Prostate gland (tissue), 2 donors: ENCODE data around the gene CACNA1E. TPM values are rescaled to one million over a fixed set of nuclear protein-coding genes. Genes with fewer than 3 reads are reported as not detected.

ENCODE experiments used
- DNase-seq: peaks from one replicate; pipeline ENCODE4 v3.0.0-alpha.2; 2019; ENCODE audit warnings: low spot score
- H3K27ac ChIP-seq, 2 donors: fragments of 200-600 bp; sonication (generic); 2 replicates each; pipeline ENCODE4 v1.5.1; 2017 to 2019
- H3K27me3 ChIP-seq: fragments of 200-600 bp; sonication (generic); replicated peaks from 2 replicates; pipeline ENCODE4 v1.5.1; 2019; ENCODE audit not compliant: insufficient read depth
- H3K36me3 ChIP-seq, 2 donors: fragments of 200-600 bp; sonication (generic); 1 replicate in 1 of 2; 2 replicates in 1 of 2; pipeline versions ENCODE4 v1.5.1 to v1.8.1; 2017 to 2019
- H3K4me1 ChIP-seq: fragments of 200-600 bp; sonication (generic); replicated peaks from 2 replicates; pipeline ENCODE4 v1.5.1; 2019
- H3K4me3 ChIP-seq, 2 donors: fragments of 200-600 bp; sonication (generic); 2 replicates each; pipeline ENCODE4 v1.5.1; 2017 to 2019
- H3K9me3 ChIP-seq: fragments of 200-600 bp; sonication (generic); 2 replicates; pipeline ENCODE4 v1.5.1; 2017
- CTCF ChIP-seq, 4 experiments: fragments of 200-600 bp in 2 of 4; fragments of 450-650 bp in 2 of 4; sonication (generic) in 2 of 4; IDR thresholded peaks; 1 replicate in 3 of 4; 2 replicates in 1 of 4; pipeline ENCODE4 v1.5.1; 2016 to 2019; ENCODE audit warnings: antibody characterized with exemption in 4 of 4, mild to moderate bottlenecking in 2 of 4, moderate library complexity in 2 of 4
- POLR2A ChIP-seq: fragments of 450-650 bp; IDR thresholded peaks from one replicate; pipeline ENCODE4 v1.6.1; 2016; ENCODE audit warnings: antibody characterized with exemption, mild to moderate bottlenecking
- POLR2AphosphoS5 ChIP-seq: sonication (generic); formaldehyde crosslinking; IDR thresholded peaks from one replicate; pipeline ENCODE4 v1.6.1; 2017; ENCODE audit warnings: antibody characterized with exemption
- WGBS: methylation state at CpG from one replicate; pipeline ENCODE4 v1.1.5; 2018; 5-methylcytosine and 5-hydroxymethylcytosine counted together
- intact Hi-C: fragments of 100-400 bp; cut with DNase I; formaldehyde crosslinking; loops from one replicate; pipeline ENCODE4 v1.14.2; 2022
- small RNA-seq, 2 donors: library from RNA; depleted of rRNA; stranded (forward); fragments of <200 nt; gene quantifications; one replicate each; pipeline ENCODE3, GENCODE V24; 2016
- total RNA-seq, 2 donors: library from RNA; depleted of rRNA; stranded (reverse); fragments of >200 nt; gene quantifications; one replicate each; pipeline ENCODE4 v1.1.0, GENCODE V29; 2016

CACNA1E gene
- total RNA-seq, 2 donors from 2014 or later: 4.1 TPM; not detected in 1

GRCh38 chr1:181855380-181855779 is 372.1 kb downstream of the CACNA1E start:
- Histone ChIP-seq H3K36me3 (no peaks in the 10 kb centered on the region), H3K4me3 (no peak overlapping the region)
- intact Hi-C loops: no loop called here

More at GRCh38 chr1:181855380-181855779, 372.1 kb downstream of the CACNA1E start:
- Histone ChIP-seq H3K4me1 (no peaks in the 10 kb centered on the region), H3K27me3 (no peaks in the 10 kb centered on the region), H3K9me3 (no peaks in the 10 kb centered on the region), H3K27ac (no peak overlapping the region)
- 79% methylated on average over 1 of the region's 1 CpG for WGBS
- TF ChIP-seq POLR2A (no peak), CTCF (IDR thresholded peaks at IDR 0.05) (no peak), POLR2AphosphoS5 (no peak)
- DNase-seq: no peak

Small RNA genes lying within 50 kb of the gene (small RNA-seq; reads per million reads assigned to genes)
- gene RF00017: 0 reads per million in 2 donors
- 0 to 0.20 reads per million in 2 donors for gene RNA5SP70
